Heart left ventricle (tissue), 16 donors: ENCODE measurements around the gene PLCL1. TPM values are rescaled to one million over a fixed set of nuclear protein-coding genes. Genes with fewer than 3 reads are reported as not detected.

Experiments
- ATAC-seq, 4 donors: fragments of 200-7000 bp; cut with Tn5 transposase; one replicate each; pipeline ENCODE4 v1.9.1; 2020 to 2022; ENCODE audit warnings: moderate library complexity in 4 of 4, mild to moderate bottlenecking in 3 of 4, moderate number of reproducible peaks in 1 of 4
- DNase-seq, 5 donors: peaks; one replicate each; pipeline ENCODE4 v3.0.0-alpha.2; 2020
- H3K27ac ChIP-seq, 12 donors: fragments of 200-600 bp; sonication (generic) in 4 of 12; one replicate each; pipeline versions ENCODE4 v1.5.0 to v1.8.0; 2016 to 2022; ENCODE audit warnings: mild to moderate bottlenecking in 2 of 12
- H3K27me3 ChIP-seq, 9 donors: fragments of 200-600 bp; sonication (generic) in 2 of 9; one replicate each; pipeline versions ENCODE4 v1.5.1 to v1.8.0; 2016 to 2022; ENCODE audit warnings: mild to moderate bottlenecking in 3 of 9
- H3K36me3 ChIP-seq, 9 donors: fragments of 200-600 bp; sonication (generic) in 2 of 9; one replicate each; pipeline versions ENCODE4 v1.5.0 to v1.8.0; 2018 to 2022; ENCODE audit warnings: mild to moderate bottlenecking in 2 of 9
- H3K4me1 ChIP-seq, 12 donors: fragments of 200-600 bp; sonication (generic) in 4 of 12; one replicate each; pipeline versions ENCODE4 v1.5.0 to v1.8.0; 2016 to 2022; ENCODE audit warnings: mild to moderate bottlenecking in 3 of 12
- H3K4me3 ChIP-seq, 12 donors: fragments of 200-600 bp; sonication (generic) in 4 of 12; one replicate each; pipeline versions ENCODE4 v1.5.0 to v1.8.0; 2017 to 2022; ENCODE audit warnings: mild to moderate bottlenecking in 9 of 12, moderate library complexity in 4 of 12
- H3K9me3 ChIP-seq, 12 donors: fragments of 200-600 bp; sonication (generic) in 4 of 12; one replicate each; pipeline versions ENCODE4 v1.5.0 to v1.8.0; 2016 to 2022; ENCODE audit warnings: mild to moderate bottlenecking in 1 of 12
- POLR2A ChIP-seq, 2 donors: fragments of 450-650 bp; IDR thresholded peaks; one replicate each; pipeline ENCODE4 v1.6.1; 2017; ENCODE audit warnings: antibody characterized with exemption in 2 of 2, mild to moderate bottlenecking in 2 of 2, moderate library complexity in 2 of 2
- WGBS, 4 donors: extraction: QIAGEN DNeasy Blood & Tissue Kit in 2 of 4; methylation state at CpG; one replicate each; pipeline versions ENCODE4 v1.1.5 to v1.1.7; 2013 to 2018; 5-methylcytosine and 5-hydroxymethylcytosine counted together
- intact Hi-C, 10 donors: fragments of 100-400 bp; cut with DNase I; formaldehyde crosslinking; loops; one replicate each; pipeline versions ENCODE4 v1.11.1 to v1.14.2; 2022
- polyA plus RNA-seq, 2 donors: library from polyadenylated mRNA; stranded (reverse); fragments of 200-250 nt; gene quantifications; one replicate each; pipeline ENCODE4 v1.2.3, GENCODE V29; 2013
- total RNA-seq, 9 donors: library from RNA; depleted of rRNA in 2 of 9; stranded (reverse); fragments of >200 nt in 2 of 9; fragmentation: NEBNext Ultra II Directional in 3 of 9; extraction: Animal tissue kit (Norgen Biotek cat#: 25700) in 3 of 9; gene quantifications; one replicate each; pipeline versions ENCODE4 v1.1.0 to v1.2.4, GENCODE V29; 2016 to 2023
- TF ChIP-seq, protein P1 (sequence below), 12 donors: fragments of 200-600 bp; sonication (generic) in 4 of 12; IDR thresholded peaks; one replicate each; pipeline versions ENCODE4 v1.5.0 to v1.8.0; 2018 to 2022; ENCODE audit warnings: antibody characterized with exemption in 12 of 12, mild to moderate bottlenecking in 5 of 12
- donor health status: ischemic (EF 13 %, LVEDD 7.1; RV severe dilation, severe dysfunction).
- donor health status: healthy with polysubstance abuse.
- donor health status: DM: no; HTN: yes; CAD: no.
- donor health status: DM: no; HTN: no; CAD: no.
- donor health status: ischemic (EF 25% LVEDD 6.9; RV normal size, moderate dysfunction).
- donor health status: ischemic (EF 25% LVEDD 5.7; RV mildly dilated, moderate dysfunction).
- donor health status: healthy.
- donor health status: DM: yes; HTN: yes; CAD: no.
- donor health status: ischemic (EF 35%, LVEDD 5.7; RV mildly dilated, moderate dysfunction).
- donor health status: nonischemic (EF 11% LVEDD 7.7; RV severe dilation, severe dysfunction).
- donor health status: DM: yes; HTN: yes; CAD: no.
- donor health status: PGD.
- donor health status: ischemic (EF 29% LVEDD 5.4; RV normal size, mild dysfunction).
- donor health status: nonischemic (EF 23%, LVEDD 6.1; RV moderate dilation, normal function).

Gene PLCL1
- total and polyA plus RNA-seq, 11 donors, result 22.0 to 126 (median 90.4) TPM

DNA sequence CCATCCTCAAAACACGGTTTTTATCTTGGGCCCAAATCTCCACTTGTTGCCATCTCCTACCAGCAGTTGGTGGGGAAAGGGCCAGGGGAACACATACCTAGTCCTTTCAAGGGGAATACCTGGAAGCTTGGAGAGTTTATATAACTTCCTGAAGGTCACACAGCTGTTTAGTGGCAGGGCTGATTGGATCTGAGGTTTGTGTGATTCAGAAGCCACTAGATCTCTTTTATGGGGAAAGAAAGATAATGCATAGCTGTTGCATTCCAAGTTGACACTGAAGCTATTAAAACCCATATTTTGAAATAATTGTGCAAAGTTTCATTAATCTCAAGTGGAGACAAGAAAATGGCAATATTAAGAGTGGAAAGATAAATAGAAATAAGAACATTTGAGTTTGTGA lies 134.2 kb downstream of the PLCL1 start:
- Histone ChIP-seq H3K4me3 (no peak overlapping the region), H3K27ac (no peak overlapping the region), H3K27me3 (no peaks in the 10 kb centered on the region), H3K9me3 (no peaks in the 10 kb centered on the region), H3K36me3 (no peaks in the 10 kb centered on the region), H3K4me1 (peaks cover 0 to 31% (median 7%) of the 10 kb centered on the region in 12 donors)
- DNase-seq (no peak), ATAC-seq (no peak)
- whole genome bisulfite sequencing, 4 donors, result 82 to 89% (median 85%) methylated on average over 1 of the region's 1 CpG
- intact Hi-C loops, result no loop called here
- no peak for TF ChIP-seq POLR2A (IDR thresholded peaks at IDR 0.05)
- TF ChIP-seq, protein P1, sequence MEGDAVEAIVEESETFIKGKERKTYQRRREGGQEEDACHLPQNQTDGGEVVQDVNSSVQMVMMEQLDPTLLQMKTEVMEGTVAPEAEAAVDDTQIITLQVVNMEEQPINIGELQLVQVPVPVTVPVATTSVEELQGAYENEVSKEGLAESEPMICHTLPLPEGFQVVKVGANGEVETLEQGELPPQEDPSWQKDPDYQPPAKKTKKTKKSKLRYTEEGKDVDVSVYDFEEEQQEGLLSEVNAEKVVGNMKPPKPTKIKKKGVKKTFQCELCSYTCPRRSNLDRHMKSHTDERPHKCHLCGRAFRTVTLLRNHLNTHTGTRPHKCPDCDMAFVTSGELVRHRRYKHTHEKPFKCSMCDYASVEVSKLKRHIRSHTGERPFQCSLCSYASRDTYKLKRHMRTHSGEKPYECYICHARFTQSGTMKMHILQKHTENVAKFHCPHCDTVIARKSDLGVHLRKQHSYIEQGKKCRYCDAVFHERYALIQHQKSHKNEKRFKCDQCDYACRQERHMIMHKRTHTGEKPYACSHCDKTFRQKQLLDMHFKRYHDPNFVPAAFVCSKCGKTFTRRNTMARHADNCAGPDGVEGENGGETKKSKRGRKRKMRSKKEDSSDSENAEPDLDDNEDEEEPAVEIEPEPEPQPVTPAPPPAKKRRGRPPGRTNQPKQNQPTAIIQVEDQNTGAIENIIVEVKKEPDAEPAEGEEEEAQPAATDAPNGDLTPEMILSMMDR (IDR thresholded peaks at IDR 0.05), result no peak

DNA sequence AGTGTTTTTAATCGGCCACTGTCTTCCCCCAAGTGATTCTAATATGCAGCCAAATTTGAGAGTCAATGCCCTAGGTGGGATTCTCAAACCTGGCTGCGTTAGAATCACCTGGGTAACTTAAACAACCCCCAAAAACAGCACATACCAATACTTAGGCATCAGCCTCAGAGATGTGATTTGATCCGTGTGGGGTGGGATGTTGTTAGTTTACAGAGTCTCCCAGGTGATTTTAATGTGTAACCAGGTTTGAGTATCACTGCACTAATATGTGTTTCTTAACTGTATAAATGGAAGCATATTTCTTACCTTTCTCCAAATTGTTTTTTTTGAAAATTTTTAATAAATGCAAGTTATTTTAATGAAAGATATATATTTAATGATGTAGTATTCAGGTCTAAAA lies 135.4 kb downstream of the PLCL1 start:
- ATAC-seq, result no peak
- no peak for DNase-seq
- Histone ChIP-seq H3K27me3 (no peaks in the 10 kb centered on the region), H3K9me3 (no peaks in the 10 kb centered on the region), H3K4me1 (peaks cover 0 to 35% (median 9%) of the 10 kb centered on the region in 12 donors), H3K4me3 (no peak overlapping the region), H3K27ac (no peak overlapping the region), H3K36me3 (no peaks in the 10 kb centered on the region)
- TF ChIP-seq, protein P1 (IDR thresholded peaks at IDR 0.05), result no peak
- no peak for TF ChIP-seq POLR2A (IDR thresholded peaks at IDR 0.05)
- intact Hi-C loops, result no loop called here
- 73 to 78% (median 75%) methylated on average over 3 of the region's 3 CpGs for WGBS, 4 donors

DNA sequence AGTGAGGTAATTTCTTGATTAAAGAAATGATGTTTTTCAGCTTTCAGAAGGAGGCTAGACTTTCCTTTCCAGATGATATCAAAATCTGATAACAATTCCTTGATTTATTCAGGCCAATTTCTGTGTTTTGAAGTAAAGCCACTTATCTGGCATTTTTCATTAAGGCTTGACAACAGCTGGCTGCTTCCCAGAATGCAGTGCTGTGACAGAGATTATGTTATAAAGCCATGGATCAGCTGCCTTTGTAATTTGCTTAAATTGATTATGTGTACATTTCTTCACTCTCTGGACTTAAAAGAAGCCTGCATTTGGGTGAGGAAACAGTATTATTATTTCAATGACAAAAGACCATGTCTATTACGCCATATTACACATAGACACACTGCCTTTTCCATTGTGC lies 136.0 kb downstream of the PLCL1 start:
- Histone ChIP-seq H3K4me3 (no peak overlapping the region), H3K36me3 (no peaks in the 10 kb centered on the region), H3K9me3 (no peaks in the 10 kb centered on the region), H3K4me1 (peaks cover 0 to 41% (median 11%) of the 10 kb centered on the region in 12 donors), H3K27ac (no peak overlapping the region), H3K27me3 (no peaks in the 10 kb centered on the region)
- TF ChIP-seq, protein P1 (IDR thresholded peaks at IDR 0.05), result no peak
- TF ChIP-seq POLR2A (IDR thresholded peaks at IDR 0.05), result no peak
- intact Hi-C loops, result no loop called here
- ATAC-seq, result no peak
- WGBS, 4 donors, result 88 to 96% (median 91%) methylated on average over 1 of the region's 1 CpG
- no peak for DNase-seq

DNA sequence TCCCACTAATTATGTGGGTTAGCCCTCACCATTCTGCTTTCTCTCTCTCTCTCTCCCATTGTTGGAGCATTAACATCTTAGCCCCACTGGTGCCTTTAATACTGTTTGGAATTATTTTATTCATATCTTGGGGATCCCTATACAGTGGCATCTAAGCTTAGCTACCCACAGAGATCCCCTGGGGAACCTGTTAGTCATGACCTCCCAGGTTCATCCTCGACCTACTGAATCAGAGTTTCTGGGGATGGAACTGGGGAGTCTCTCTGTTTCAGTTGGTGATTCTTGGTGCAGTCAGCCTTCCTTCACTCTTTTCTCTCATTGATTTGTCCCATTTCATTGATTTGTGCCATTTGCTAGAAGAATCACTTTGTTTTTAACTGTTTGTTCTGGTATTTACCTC lies 137.3 kb downstream of the PLCL1 start:
- no peak for DNase-seq
- intact Hi-C loops, result no loop called here
- Histone ChIP-seq H3K4me1 (peaks cover 0 to 49% (median 16%) of the 10 kb centered on the region in 12 donors), H3K27me3 (no peaks in the 10 kb centered on the region), H3K9me3 (no peaks in the 10 kb centered on the region), H3K4me3 (no peak overlapping the region), H3K36me3 (no peaks in the 10 kb centered on the region), H3K27ac (no peak overlapping the region)
- no peak for ATAC-seq
- 84 to 100% (median 91%) methylated on average over 1 of the region's 1 CpG for WGBS, 4 donors
- no peak for TF ChIP-seq POLR2A (IDR thresholded peaks at IDR 0.05)
- TF ChIP-seq, protein P1 (IDR thresholded peaks at IDR 0.05), result no peak
